Body of pancreas (tissue), 4 donors: ENCODE data around the gene GSTA3.

Experiments
- CTCF ChIP-seq, 7 experiments: fragments of 450-650 bp in 4 of 7; fragments of 200-600 bp in 3 of 7; sonication (generic) in 3 of 7; IDR thresholded peaks; one replicate each; pipeline ENCODE4 v1.5.1; 2016 to 2019; ENCODE audit warnings: antibody characterized with exemption in 7 of 7
- POLR2A ChIP-seq, 3 donors: fragments of 450-650 bp; IDR thresholded peaks; one replicate each; pipeline ENCODE4 v1.6.1; 2016; ENCODE audit warnings: antibody characterized with exemption in 3 of 3, mild to moderate bottlenecking in 2 of 3

GRCh38 chr6:52894285-52894684, 15.2 kb downstream of the GSTA3 start:
- TF ChIP-seq POLR2A (IDR thresholded peaks at IDR 0.05) (no peak), CTCF (IDR thresholded peaks at IDR 0.05) (no peak)
